GM21390 (cell line): ENCODE measurements around the gene SH2D7.
A peak's percentile ranks its signal among the peaks of the same experiment; 100 is the strongest.

Experiments used
- ATAC-seq: cut with Tn5 transposase; IDR thresholded peaks from one replicate; pipeline ENCODE4 v1.9.1; 2021; ENCODE audit not compliant: unreplicated experiment

SH2D7 gene

GRCh38 chr15:78060232-78060631 lies 32.1 kb upstream of the SH2D7 start:
- ATAC-seq = no peak

DNA sequence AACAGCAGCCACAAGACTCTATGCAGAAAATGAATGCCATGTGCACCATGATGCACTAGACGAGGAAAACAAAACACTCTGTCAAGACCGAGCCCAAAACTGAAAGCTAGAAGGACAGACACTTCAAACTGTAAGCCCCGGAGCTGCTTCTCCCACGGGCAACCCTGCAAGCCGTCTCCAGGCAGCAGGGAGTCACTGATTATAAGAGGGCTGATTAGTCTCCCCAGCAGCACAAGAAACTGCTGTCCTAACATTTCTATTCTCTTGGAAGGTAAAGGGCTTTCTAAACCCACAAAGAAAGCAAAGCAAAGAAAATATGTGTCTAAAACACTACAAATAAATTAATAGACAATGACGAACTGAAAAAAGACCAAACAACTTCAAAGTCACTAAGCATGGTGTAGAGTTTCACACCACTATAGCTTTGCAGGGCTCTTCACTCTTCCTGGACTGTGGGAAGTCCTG lies 30.4 kb upstream of the SH2D7 start:
- ATAC-seq = peak; percentile 49

DNA sequence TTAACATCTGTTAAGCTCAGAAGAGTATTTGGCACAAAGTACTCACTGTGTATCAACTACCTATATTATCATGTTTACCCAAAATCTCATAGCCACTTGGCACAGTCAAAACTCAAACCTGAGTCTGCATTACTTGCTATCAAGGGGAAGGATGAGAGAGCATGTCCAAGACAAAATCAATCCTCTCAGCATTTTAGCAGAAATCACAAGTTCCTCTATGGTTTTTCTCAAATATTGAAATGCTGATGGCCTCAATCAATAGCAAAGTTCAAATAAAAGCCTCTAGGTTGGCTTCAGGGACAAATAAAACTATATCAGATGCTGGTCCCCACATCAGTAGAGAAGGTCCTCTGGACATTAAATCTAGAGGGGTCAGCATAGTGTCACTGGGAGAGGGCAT lies 29.1 kb upstream of the SH2D7 start:
- ATAC-seq = no peak

GRCh38 chr15:78063970-78064385 lies 28.4 kb upstream of the SH2D7 start:
- no peak for ATAC-seq

GRCh38 chr15:78064544-78064943 lies 27.8 kb upstream of the SH2D7 start:
- ATAC-seq = no peak

DNA sequence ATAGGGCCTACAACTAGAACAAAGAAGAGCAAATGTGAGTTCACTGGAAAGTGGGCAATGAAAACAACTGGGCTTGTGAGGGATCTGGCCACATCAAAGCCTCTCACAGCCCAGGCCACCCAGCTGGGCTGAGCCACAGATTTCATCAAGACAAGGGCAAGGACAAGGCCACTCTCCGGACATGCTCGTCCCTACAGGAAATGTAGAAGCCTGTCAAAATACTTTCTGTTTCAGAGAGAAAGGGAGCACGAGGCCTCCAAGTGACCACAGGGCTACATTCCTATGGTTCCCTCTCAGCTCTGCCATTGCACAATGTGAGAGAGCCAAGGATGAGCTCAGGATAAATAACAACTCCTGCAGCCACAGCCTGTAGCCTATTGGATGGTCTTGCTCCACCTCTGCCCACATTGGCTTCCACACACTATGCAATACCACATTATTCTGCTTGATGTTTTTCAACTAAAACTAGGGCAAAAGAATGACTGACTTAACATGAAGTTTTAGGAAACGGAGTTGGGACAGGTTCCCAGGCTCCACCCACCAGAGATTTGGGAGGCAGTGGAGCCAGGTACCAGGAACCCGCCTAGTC lies 27.0 kb upstream of the SH2D7 start:
- no peak for ATAC-seq

DNA sequence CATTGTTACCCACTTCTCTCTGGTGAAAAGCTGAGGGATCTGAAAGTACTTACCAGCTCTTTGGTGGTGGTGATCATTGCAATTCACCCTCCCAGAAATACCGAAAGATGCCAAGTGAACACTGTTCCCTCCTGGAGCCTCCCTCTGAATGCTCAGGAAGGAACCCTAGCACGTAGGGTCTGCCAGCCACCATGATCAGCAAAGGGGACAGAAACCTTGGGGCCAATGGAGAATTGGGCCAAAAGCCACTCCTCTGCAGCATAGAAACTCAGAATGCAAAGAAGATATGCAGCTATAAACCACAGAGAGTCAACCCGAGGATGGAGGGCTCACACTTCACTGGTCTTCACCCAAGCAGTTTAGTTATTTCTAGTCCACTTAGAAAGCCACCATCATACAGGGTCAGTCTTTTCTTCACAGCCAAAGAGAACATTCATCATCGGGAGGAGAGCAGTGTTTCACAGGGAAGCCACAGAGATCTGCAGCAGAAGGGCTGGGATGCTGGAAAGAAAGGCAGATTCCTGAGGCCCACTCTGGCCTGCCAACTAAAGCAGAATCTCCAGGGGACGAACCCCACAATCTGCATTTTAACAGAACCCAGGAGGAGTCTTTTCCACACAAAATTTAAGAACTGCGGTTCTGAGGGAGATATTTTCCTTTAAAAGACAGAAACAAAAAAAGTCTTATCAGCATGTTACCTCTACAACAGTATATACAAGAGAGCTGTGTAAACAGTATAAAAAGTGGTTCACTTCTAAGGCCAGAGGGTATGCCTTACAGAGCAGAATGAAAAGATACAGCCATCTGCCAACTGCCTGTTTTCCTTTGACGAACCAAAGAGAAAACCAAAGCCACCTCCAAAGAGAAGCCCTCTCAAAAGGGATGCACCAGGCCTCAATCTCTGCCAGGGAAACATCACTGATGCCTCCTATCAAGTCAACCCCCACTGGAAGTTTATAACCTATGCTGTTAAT lies 26.1 kb upstream of the SH2D7 start:
- ATAC-seq = peak; percentile 56

DNA sequence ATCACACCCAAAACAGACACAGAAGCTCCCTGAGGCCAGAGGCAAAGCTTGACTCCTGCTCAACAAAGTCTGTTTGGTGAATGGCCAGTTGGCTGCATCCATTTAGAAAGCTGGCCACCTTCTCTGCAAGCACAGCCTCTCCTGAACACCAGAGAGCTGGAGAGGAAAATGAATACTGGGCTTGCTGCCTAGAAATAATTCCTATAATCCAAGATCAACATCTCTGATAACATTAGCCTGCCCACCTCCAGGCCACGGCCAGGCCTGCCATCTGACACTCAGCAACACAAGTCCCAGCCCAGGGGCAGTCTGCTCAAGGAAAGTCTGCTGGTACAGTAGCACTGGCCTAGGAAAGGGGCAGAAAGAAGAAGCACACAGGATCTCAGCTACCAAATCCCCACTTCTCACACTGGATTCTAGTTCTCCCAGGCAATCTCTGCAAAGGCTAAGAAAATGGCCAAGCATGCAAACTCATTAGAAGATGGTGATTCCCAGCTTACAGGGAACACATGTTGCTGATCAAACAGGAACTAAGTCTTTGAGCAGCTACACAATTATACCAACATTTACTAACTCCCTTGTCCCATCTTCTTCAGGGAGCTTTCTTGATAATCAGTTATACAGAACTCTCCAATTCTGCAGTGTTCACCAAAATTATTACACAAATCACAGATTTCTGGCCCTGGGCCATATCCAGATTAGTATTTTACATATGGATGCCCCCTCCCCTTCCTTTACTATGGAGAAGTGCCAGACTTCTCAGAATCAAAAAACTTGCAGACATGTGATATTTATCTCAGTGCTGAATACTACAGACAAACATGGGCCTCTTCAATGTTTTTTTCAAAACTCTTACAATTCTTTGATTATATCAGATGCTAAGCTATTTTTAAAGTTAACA lies 24.8 kb upstream of the SH2D7 start:
- ATAC-seq = no peak

GRCh38 chr15:78069052-78069414 lies 23.3 kb upstream of the SH2D7 start:
- no peak for ATAC-seq

DNA sequence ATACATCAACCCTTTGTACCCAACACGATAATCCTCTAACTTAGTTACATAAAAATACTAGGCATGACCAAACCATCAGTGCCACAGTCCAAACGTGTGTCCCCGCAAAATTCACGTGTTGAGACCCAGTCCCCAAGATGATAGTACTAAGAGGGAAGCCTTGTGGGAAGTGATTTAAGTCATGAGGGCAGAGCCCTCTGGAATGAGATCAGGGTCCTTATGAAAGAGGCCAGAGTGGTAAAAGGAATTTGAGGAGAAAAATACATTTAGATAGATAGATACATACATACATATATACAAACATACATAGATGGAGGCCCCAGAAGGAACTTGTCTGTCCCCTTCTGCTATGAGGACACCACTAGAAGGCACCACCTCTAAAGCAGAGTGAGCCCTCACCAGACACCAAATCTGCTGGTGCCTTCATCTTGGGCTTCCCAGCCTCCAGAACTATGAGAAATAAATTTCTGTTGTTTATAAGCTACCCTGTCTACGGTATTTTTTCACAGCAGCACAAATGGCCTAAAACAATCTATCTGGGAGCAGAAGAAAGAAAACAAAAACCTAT lies 22.8 kb upstream of the SH2D7 start:
- ATAC-seq = no peak

DNA sequence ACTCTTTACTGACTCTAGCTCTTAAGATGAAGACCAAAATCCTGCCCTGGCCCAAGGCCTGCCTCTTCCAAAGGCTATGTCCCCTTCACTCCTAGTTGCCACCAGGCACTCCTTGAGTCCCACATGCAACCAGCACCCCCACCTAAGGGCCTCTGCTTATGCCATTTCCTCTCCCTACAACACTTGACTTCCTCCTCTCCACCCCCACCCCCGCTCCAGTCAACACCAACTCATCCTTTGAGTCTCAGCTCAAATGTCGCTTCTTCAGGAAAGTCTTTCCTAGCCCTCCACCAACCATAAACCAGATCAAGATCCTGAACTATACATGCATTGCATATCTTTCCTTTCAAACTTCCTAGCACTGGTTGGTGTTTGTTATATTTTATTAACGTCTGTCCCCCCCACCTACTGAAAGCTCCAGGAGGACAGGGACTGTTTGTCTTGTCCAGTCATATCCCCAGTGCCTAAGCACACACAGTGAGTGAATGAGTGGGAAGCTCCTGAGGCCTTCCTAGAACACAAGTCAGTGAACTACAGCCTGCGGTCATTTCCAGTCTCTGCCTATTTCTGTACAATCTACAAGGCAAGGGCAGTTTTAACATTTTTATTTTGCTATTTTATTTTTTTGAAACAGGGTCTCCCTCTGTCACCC lies 22.2 kb upstream of the SH2D7 start:
- ATAC-seq = no peak

DNA sequence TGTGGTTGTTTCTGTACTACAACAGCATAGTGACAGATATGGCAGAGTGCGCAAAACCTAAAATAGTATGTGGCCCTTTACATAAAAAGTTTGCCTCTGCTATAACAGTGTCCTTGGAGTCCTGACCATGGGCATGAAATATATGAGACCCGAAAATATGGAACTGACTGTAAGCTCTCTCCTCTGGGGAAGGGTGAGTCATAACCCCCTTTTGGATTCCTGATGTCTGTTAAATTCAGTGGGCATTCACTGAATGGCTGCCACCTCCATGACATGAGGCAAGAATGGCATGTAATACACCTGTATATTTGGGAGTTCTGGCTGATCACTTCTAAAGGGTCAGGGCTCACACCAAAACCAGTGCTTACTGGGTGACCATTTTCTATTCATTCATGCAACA lies 21.0 kb upstream of the SH2D7 start:
- ATAC-seq = no peak

DNA sequence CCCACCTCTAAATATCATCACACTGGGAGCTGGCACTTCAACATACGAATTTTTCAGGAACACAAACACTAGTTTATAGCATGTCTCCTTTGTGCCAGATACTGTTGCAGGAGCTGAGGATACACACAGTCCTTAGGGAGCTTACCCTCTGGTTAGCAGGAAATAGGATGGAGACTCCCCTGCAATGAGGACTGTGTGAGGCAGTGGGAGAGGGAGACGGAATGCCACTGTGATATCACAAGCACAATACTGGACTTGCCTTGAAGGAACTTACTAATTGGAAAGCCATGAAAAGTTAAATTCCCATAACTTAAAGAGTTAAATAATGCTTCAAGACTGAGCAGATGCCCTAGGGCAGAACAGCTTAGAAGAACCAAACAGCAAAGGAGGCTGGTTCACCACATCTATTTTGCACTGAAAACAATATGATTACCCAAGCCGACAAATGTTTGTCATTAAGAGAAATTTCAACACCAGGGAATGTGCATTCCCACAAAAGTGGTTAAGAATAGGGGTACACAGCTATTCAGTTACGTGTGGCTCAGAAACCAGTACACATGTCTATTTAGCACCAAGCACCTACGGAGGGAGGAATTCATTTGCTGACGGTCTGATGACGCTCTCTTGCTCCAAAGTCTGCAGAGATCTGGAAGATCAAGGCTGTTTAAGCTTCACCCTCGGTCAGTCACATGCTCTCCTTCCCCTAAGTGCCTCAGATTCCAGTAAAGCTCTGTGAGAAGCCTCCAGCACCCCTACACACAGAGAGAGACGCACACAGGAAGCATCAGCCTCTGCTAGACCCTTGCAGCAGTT lies 20.1 kb upstream of the SH2D7 start:
- ATAC-seq = no peak

- ATAC-seq = no peak
Measured at GRCh38 chr15:78073046-78073787, 19.1 kb upstream of the SH2D7 start.

DNA sequence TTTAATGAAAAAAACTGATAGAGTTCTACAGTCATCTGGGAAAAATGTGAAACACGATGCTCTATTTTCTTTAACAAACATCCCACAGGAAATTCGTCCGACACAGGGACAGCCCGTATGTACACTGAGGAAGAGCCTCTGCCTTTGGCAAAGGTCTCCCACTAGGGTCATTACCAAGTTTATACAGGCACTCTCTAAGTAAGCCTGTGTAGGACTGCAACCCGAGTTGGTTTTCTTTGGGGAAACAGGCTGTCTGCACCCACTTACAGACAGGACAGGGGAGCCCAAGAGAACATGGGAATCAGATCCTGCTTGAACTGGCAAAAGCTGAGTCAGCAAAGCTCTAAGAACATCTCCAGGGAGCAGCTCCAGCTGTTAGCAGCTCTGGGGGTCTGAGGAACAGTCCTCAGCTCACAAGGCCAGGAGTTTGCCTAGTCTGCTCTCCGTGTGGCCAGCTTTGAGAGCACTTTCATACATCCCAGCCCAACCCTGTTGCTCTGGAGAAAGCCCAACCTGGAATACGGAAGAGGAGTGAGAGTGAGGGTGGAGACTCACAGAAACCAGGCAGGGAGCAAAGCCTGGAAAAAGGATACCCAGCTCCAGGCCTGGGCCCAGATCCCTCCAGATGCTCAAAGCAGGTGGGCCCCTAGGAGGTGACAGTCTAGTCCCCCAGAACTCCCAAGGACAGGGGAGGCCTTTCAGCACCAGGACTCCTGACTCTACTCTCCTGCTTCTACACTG lies 16.7 kb upstream of the SH2D7 start:
- ATAC-seq = no peak

GRCh38 chr15:78076231-78077052 lies 15.9 kb upstream of the SH2D7 start:
- no peak for ATAC-seq

DNA sequence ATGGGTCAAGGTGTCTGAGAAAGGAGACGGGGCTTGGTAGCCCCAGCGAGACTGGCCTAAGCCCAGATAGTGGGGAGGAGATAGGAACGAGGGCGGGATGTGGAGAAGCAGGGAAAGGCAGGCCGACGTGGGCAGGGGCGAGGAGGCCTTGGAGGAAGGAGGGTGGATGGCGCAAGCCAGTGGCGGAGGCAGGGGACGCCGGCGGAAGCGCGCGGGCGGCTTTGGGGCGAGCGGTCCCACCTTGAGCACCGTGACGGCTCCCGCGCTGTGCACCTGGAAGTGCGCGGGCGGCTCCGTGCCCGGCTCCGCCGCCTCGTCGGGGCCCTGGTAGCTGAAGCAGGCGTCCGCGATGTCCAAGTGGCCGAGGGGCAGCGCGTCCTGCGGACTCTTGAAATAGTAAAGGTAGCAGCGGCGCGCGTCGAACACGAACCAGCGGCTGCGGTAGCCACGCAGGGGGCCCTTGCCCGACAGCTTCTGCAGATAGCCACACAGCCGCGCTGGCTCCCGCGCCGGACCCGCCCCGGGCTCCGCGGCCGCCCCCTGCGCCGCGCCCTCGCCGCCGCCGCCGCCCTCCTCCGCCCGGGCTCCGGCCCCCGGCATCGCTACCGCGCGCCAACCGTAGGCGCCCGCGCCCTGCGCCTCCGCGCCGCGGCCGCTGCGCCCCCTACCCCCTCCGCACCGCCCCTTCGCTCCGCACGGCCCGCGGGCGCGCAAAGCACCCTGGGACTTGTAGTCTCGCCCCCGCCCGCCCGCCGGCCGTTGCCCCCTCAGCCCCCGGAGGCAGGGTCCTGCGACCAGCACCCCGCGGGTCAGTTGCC lies 15.1 kb upstream of the SH2D7 start, which contains the start of gene TBC1D2B:
Gene TBC1D2B (minus strand): TSS at position 659 of the 818 bp plus-strand sequence. CDS start 59 bp downstream, at position 600.
- ATAC-seq = peak; percentile 75
